ENCODE measurements around the gene MICALL1.

- TF ChIP-seq CSRNP3 (CRISPR knock-in tag; IDR thresholded peaks at IDR 0.05) = no peak
- TF ChIP-seq CSDC2 (CRISPR knock-in tag; IDR thresholded peaks at IDR 0.05) = no peak
- TF ChIP-seq ARNTL (CRISPR knock-in tag; IDR thresholded peaks at IDR 0.05; ENCODE audit: borderline replicate concordance, low read depth) = no peak
- TF ChIP-seq TSHZ2 (CRISPR knock-in tag; IDR thresholded peaks at IDR 0.05) = no peak
- no peak for TF ChIP-seq OSR1 (CRISPR knock-in tag; IDR thresholded peaks at IDR 0.05)
- TF ChIP-seq CREB5 (CRISPR knock-in tag; IDR thresholded peaks at IDR 0.05; ENCODE audit: low read depth) = no peak
- TF ChIP-seq ZC3H10 (CRISPR knock-in tag; IDR thresholded peaks at IDR 0.05) = no peak
Measured at GRCh38 chr22:37985050-37985585, 79.0 kb downstream of the MICALL1 start.

Measured in SK-N-SH treated with all-trans-retinoic acid at 6 μM for 48 hours (cell line).